Limb (tissue), 2 donors: Measurements from ENCODE around the gene DPP7.
"Not testable (repeated sequence)": the region's sequence is repeated elsewhere in the genome, so short reads cannot be mapped to it uniquely, and the experiment has no call there.

Experiments
- DNase-seq, 2 donors: peaks; one replicate each; pipeline ENCODE4 v3.0.0-alpha.2; 2016; ENCODE audit errors: extremely low spot score in 2 of 2

The DPP7 gene

GRCh38 chr9:137129456-137130175, 15.1 kb upstream of the DPP7 start:
- peak; percentile 89 to 91 for DNase-seq

- DNase-seq: no peak
Observed at GRCh38 chr9:137128862-137129455, 14.4 kb upstream of the DPP7 start.

- no peak for DNase-seq
Observed at GRCh38 chr9:137128158-137128861, 13.8 kb upstream of the DPP7 start.

- DNase-seq: no peak
Observed at GRCh38 chr9:137127301-137128157, 13.0 kb upstream of the DPP7 start.

- no peak for DNase-seq
Observed at GRCh38 chr9:137126786-137127185, 12.3 kb upstream of the DPP7 start.

- not testable (repeated sequence) for DNase-seq
Observed at GRCh38 chr9:137123952-137124462, 9.5 kb upstream of the DPP7 start.

- no peak for DNase-seq
Observed at GRCh38 chr9:137123468-137123837, 8.9 kb upstream of the DPP7 start.

- DNase-seq: not testable (repeated sequence)
Observed at GRCh38 chr9:137122796-137123467, 8.4 kb upstream of the DPP7 start.

GRCh38 chr9:137121927-137122795, 7.6 kb upstream of the DPP7 start:
- DNase-seq: not testable (repeated sequence)

GRCh38 chr9:137118092-137118603, 3.6 kb upstream of the DPP7 start:
- DNase-seq: not testable (repeated sequence)

- no peak for DNase-seq
Observed at GRCh38 chr9:137117269-137117731, 2.8 kb upstream of the DPP7 start.

GRCh38 chr9:137116728-137117127, 2.2 kb upstream of the DPP7 start:
- no peak for DNase-seq

GRCh38 chr9:137116027-137116507, 1.5 kb upstream of the DPP7 start:
- no peak for DNase-seq

- no peak for DNase-seq
Observed at GRCh38 chr9:137115394-137116026, 977 bp upstream of the DPP7 start.

GRCh38 chr9:137114220-137114612, 317 bp downstream of the DPP7 start:
- DNase-seq: no peak

GRCh38 chr9:137113385-137114159, 961 bp downstream of the DPP7 start:
- DNase-seq: no peak

GRCh38 chr9:137112564-137113384, 1.8 kb downstream of the DPP7 start:
- DNase-seq: no peak
